ENCODE measurements around the gene NLRP9.

Gene NLRP9

GRCh38 chr19:55668603-55669348 is 69.4 kb downstream of the NLRP9 start:
- H3K27ac ChIP-seq (ENCODE audit: low read depth, low read length): no peak overlapping the region
- no peaks in the 10 kb centered on the region for H3K9me3 ChIP-seq (ENCODE audit: control insufficient read depth, insufficient read depth, low read length)
- no peak overlapping the region for H3K4me2 ChIP-seq (ENCODE audit: low read length)
- peaks cover 89% of the 10 kb centered on the region for H3K36me3 ChIP-seq (ENCODE audit: control insufficient read depth, low read length)
- H3K4me3 ChIP-seq (ENCODE audit: low read length): no peak overlapping the region
- H3F3A ChIP-seq (ENCODE audit: control insufficient read depth, insufficient read depth): peaks cover 27% of the 10 kb centered on the region
- H4K20me1 ChIP-seq (ENCODE audit: control insufficient read depth, insufficient read depth, low read depth, low read length): peaks cover 29% of the 10 kb centered on the region
- peaks cover 28% of the 10 kb centered on the region for H3K4me1 ChIP-seq (ENCODE audit: control insufficient read depth, low read length)
- H3K9me2 ChIP-seq (replicated peaks; ENCODE audit: control insufficient read depth, low read length): no peaks in the 10 kb centered on the region
- TF ChIP-seq EZH2phosphoT487 (IDR thresholded peaks at IDR 0.05; ENCODE audit: borderline replicate concordance, low read length) (no peak), CTCF (IDR thresholded peaks at IDR 0.05; ENCODE audit: low read depth, low read length, poor library complexity, severe bottlenecking) (no peak)
- no peaks in the 10 kb centered on the region for H3K27me3 ChIP-seq (ENCODE audit: control insufficient read depth, low read length)
- peaks cover 98% of the 10 kb centered on the region for H3K79me2 ChIP-seq (ENCODE audit: control insufficient read depth, low read length)

- Histone ChIP-seq H3K9me3 (ENCODE audit: control insufficient read depth, insufficient read depth, low read length) (no peaks in the 10 kb centered on the region), H3K4me3 (ENCODE audit: low read length) (no peak overlapping the region), H3K79me2 (ENCODE audit: control insufficient read depth, low read length) (peaks cover 98% of the 10 kb centered on the region), H3K4me1 (ENCODE audit: control insufficient read depth, low read length) (peaks cover 23% of the 10 kb centered on the region), H3F3A (ENCODE audit: control insufficient read depth, insufficient read depth) (peaks cover 19% of the 10 kb centered on the region), H3K4me2 (ENCODE audit: low read length) (no peak overlapping the region), H4K20me1 (ENCODE audit: control insufficient read depth, insufficient read depth, low read depth, low read length) (peaks cover 33% of the 10 kb centered on the region), H3K9me2 (replicated peaks; ENCODE audit: control insufficient read depth, low read length) (no peaks in the 10 kb centered on the region), H3K27ac (ENCODE audit: low read depth, low read length) (no peak overlapping the region), H3K36me3 (ENCODE audit: control insufficient read depth, low read length) (peaks cover 91% of the 10 kb centered on the region), H3K27me3 (ENCODE audit: control insufficient read depth, low read length) (no peaks in the 10 kb centered on the region)
- no peak for TF ChIP-seq EZH2phosphoT487 (IDR thresholded peaks at IDR 0.05; ENCODE audit: borderline replicate concordance, low read length)
- no peak for TF ChIP-seq CTCF (IDR thresholded peaks at IDR 0.05; ENCODE audit: low read depth, low read length, poor library complexity, severe bottlenecking)
Observed at GRCh38 chr19:55667958-55668357, 70.2 kb downstream of the NLRP9 start.

GRCh38 chr19:55667511-55667910 is 70.7 kb downstream of the NLRP9 start:
- Histone ChIP-seq H4K20me1 (ENCODE audit: control insufficient read depth, insufficient read depth, low read depth, low read length) (peaks cover 33% of the 10 kb centered on the region), H3K4me2 (ENCODE audit: low read length) (no peak overlapping the region), H3K36me3 (ENCODE audit: control insufficient read depth, low read length) (peaks cover 96% of the 10 kb centered on the region), H3K27ac (ENCODE audit: low read depth, low read length) (no peak overlapping the region), H3K9me2 (replicated peaks; ENCODE audit: control insufficient read depth, low read length) (no peaks in the 10 kb centered on the region), H3K27me3 (ENCODE audit: control insufficient read depth, low read length) (no peaks in the 10 kb centered on the region), H3K9me3 (ENCODE audit: control insufficient read depth, insufficient read depth, low read length) (no peaks in the 10 kb centered on the region), H3F3A (ENCODE audit: control insufficient read depth, insufficient read depth) (peaks cover 14% of the 10 kb centered on the region), H3K4me3 (ENCODE audit: low read length) (no peak overlapping the region), H3K4me1 (ENCODE audit: control insufficient read depth, low read length) (peaks cover 23% of the 10 kb centered on the region), H3K79me2 (ENCODE audit: control insufficient read depth, low read length) (peaks cover 98% of the 10 kb centered on the region)
- TF ChIP-seq CTCF (IDR thresholded peaks at IDR 0.05; ENCODE audit: low read depth, low read length, poor library complexity, severe bottlenecking): no peak
- no peak for TF ChIP-seq EZH2phosphoT487 (IDR thresholded peaks at IDR 0.05; ENCODE audit: borderline replicate concordance, low read length)
